SK-N-SH (cell line): Measurements from ENCODE around the gene WDR86. TPM values are rescaled to one million over a fixed set of nuclear protein-coding genes. Genes with fewer than 3 reads are reported as not detected.

Source experiments
- CTCF ChIA-PET: fragments of 300-600, 350-600 bp; formaldehyde crosslinking; extraction: SDS; loops from one replicate; lab custom pipeline; 2021; lab: Yijun Ruan, JAX
- POLR2A ChIA-PET: fragments of 350-600 bp; sonication (Branson Sonifier 250); formaldehyde crosslinking; extraction: SDS; loops from one replicate; lab custom pipeline; 2020; ENCODE audit warnings: antibody characterized with exemption, inconsistent platforms; lab: Yijun Ruan, JAX
- DNase-seq: peaks from one replicate; pipeline ENCODE4 v3.0.0; 2012
- H2AFZ ChIP-seq: fragments of 200-600 bp; sonication (generic); 2 replicates; pipeline ENCODE4 v1.8.1; 2016; ENCODE audit warnings: antibody characterized with exemption, mild to moderate bottlenecking, low read depth
- H3F3A ChIP-seq: fragments of 200-600 bp; sonication (generic); replicated peaks from 2 replicates; pipeline ENCODE3; 2016; ENCODE audit warnings: antibody characterized with exemption, mild to moderate bottlenecking; ENCODE audit not compliant: insufficient read depth
- H3K27ac ChIP-seq, 2 experiments: fragments of 200-500 bp in 1 of 2; fragments of 200-600 bp in 1 of 2; sonication (Bioruptor generic) in 1 of 2; sonication (generic), shearing (Covaris generic) in 1 of 2; 2 replicates each; pipeline versions ENCODE4 v1.5.1 to v1.6.1; 2014 to 2016; ENCODE audit warnings: low read depth in 2 of 2, inconsistent platforms in 1 of 2, low read length in 1 of 2, mild to moderate bottlenecking in 1 of 2, mixed read lengths in 1 of 2
- H3K27me3 ChIP-seq: fragments of 200-600 bp; sonication (generic), shearing (Covaris generic); 2 replicates; pipeline ENCODE4 v1.6.1; 2016; ENCODE audit warnings: mixed run types; ENCODE audit not compliant: insufficient read depth
- H3K36me3 ChIP-seq, 2 experiments: fragments of 200-500 bp in 1 of 2; fragments of 200-600 bp in 1 of 2; sonication (Bioruptor generic) in 1 of 2; sonication (generic) in 1 of 2; replicated peaks in 1 of 2; 2 replicates each; pipeline versions ENCODE3 to v1.5.1; 2014 to 2016; ENCODE audit warnings: low read length in 1 of 2, mild to moderate bottlenecking in 1 of 2; ENCODE audit not compliant: insufficient read depth in 2 of 2, control insufficient read depth in 1 of 2
- H3K4me1 ChIP-seq, 2 experiments: fragments of 200-500 bp in 1 of 2; fragments of 200-600 bp in 1 of 2; sonication (Bioruptor generic) in 1 of 2; sonication (generic), shearing (Covaris generic) in 1 of 2; 2 replicates each; pipeline versions ENCODE4 v1.5.1 to v1.6.1; 2014 to 2016; ENCODE audit warnings: low read depth in 1 of 2, low read length in 1 of 2, mixed run types in 1 of 2; ENCODE audit not compliant: insufficient read depth in 2 of 2, control insufficient read depth in 1 of 2
- H3K4me2 ChIP-seq: fragments of 200-600 bp; sonication (generic), shearing (Covaris generic); 2 replicates; pipeline ENCODE4 v1.6.1; 2017; ENCODE audit warnings: mixed run types
- H3K4me3 ChIP-seq, 2 experiments: fragments of 200-500 bp in 1 of 2; fragments of 200-600 bp in 1 of 2; sonication (Bioruptor generic) in 1 of 2; sonication (generic), shearing (Covaris generic) in 1 of 2; 2 replicates each; pipeline versions ENCODE4 v1.5.1 to v1.8.1; 2014 to 2016; ENCODE audit warnings: low read depth in 2 of 2, inconsistent platforms in 1 of 2, low read length in 1 of 2, mild to moderate bottlenecking in 1 of 2, mixed read lengths in 1 of 2, moderate library complexity in 1 of 2
- H3K79me2 ChIP-seq: fragments of 200-600 bp; sonication (generic); 2 replicates; pipeline ENCODE4 v1.8.1; 2017; ENCODE audit warnings: mild to moderate bottlenecking; ENCODE audit not compliant: insufficient read depth
- H3K9ac ChIP-seq: fragments of 200-600 bp; sonication (generic); 2 replicates; pipeline ENCODE4 v1.6.1; 2017; ENCODE audit warnings: mixed run types
- H3K9me2 ChIP-seq: fragments of 200-600 bp; sonication (generic); 2 replicates; pipeline ENCODE4 v1.6.1; 2017; ENCODE audit warnings: mixed run types
- H3K9me3 ChIP-seq: fragments of 200-600 bp; sonication (generic); 2 replicates; pipeline ENCODE4 v1.6.1; 2017; ENCODE audit warnings: mixed run types, mild to moderate bottlenecking, moderate library complexity
- H4K20me1 ChIP-seq: fragments of 200-600 bp; sonication (generic); 2 replicates; pipeline ENCODE4 v1.6.1; 2017; ENCODE audit warnings: mild to moderate bottlenecking, mixed run types; ENCODE audit not compliant: insufficient read depth
- EZH2phosphoT487 ChIP-seq: fragments of 200-600 bp; sonication (generic); IDR thresholded peaks from 2 replicates; pipeline ENCODE4 v1.6.1; 2017; ENCODE audit warnings: low read depth, mixed run types, mild to moderate bottlenecking, antibody characterized with exemption, moderate library complexity, borderline replicate concordance
- FOSL2 ChIP-seq: IDR thresholded peaks from 2 replicates; pipeline ENCODE4 v1.4.0; 2012; ENCODE audit warnings: low read depth, mild to moderate bottlenecking, moderate library complexity, borderline replicate concordance
- FOXJ3 ChIP-seq: sonication (generic); formaldehyde crosslinking; IDR thresholded peaks from 2 replicates; pipeline ENCODE4 v1.5.1; 2020; ENCODE audit warnings: mild to moderate bottlenecking, missing genetic modification reagents
- GABPA ChIP-seq: IDR thresholded peaks from 2 replicates; pipeline ENCODE4 v1.4.0; 2012; ENCODE audit warnings: low read depth, mild to moderate bottlenecking
- JUND ChIP-seq: IDR thresholded peaks from 2 replicates; pipeline ENCODE4 v1.4.0; 2012
- MEF2A ChIP-seq: IDR thresholded peaks from 2 replicates; pipeline ENCODE4 v1.4.0; 2012; ENCODE audit warnings: low read depth, borderline replicate concordance
- NFIC ChIP-seq: IDR thresholded peaks from 2 replicates; pipeline ENCODE4 v1.4.0; 2012; ENCODE audit warnings: borderline replicate concordance
- RAD21 ChIP-seq: IDR thresholded peaks from 2 replicates; pipeline ENCODE4 v1.6.1; 2012; ENCODE audit warnings: mild to moderate bottlenecking, low read length
- RCOR1 ChIP-seq: fragments of 150-350 bp; IDR thresholded peaks from 2 replicates; pipeline ENCODE4 v1.6.1; 2017; ENCODE audit warnings: antibody characterized with exemption, low read length
- RFX5 ChIP-seq: IDR thresholded peaks from 2 replicates; pipeline ENCODE4 v1.6.1; 2012; ENCODE audit warnings: mild to moderate bottlenecking, improper control_type of control experiment, low read length
- SMC3 ChIP-seq: IDR thresholded peaks from 2 replicates; pipeline ENCODE4 v1.6.1; 2012; ENCODE audit warnings: low read depth, low read length, improper control_type of control experiment
- TAF1 ChIP-seq: IDR thresholded peaks from 2 replicates; pipeline ENCODE4 v1.6.1; 2012; ENCODE audit warnings: low read depth, mild to moderate bottlenecking, low read length, moderate library complexity, borderline replicate concordance
- TCF12 ChIP-seq: IDR thresholded peaks from 2 replicates; pipeline ENCODE4 v1.4.0; 2012
- TEAD4 ChIP-seq: IDR thresholded peaks from 2 replicates; pipeline ENCODE4 v1.4.0; 2012; ENCODE audit warnings: mild to moderate bottlenecking, borderline replicate concordance; ENCODE audit not compliant: insufficient read depth
- YY1 ChIP-seq: IDR thresholded peaks from 2 replicates; pipeline ENCODE4 v1.4.0; 2012; ENCODE audit warnings: low read depth, mild to moderate bottlenecking
- WGBS: methylation state at CpG from one replicate; pipeline ENCODE4 v1.1.6; 2017; ENCODE audit warnings: low lambda C conversion rate; 5-methylcytosine and 5-hydroxymethylcytosine counted together
- polyA plus RNA-seq, 3 experiments: library from polyadenylated mRNA; depleted of rRNA; stranded (reverse); fragments of >200 nt; gene quantifications; 2 replicates each; pipeline ENCODE4 v1.2.3, GENCODE V29; 2012
- TF ChIP-seq, protein P1 (sequence below): fragments of 200-600 bp; sonication (generic); IDR thresholded peaks from 2 replicates; pipeline ENCODE4 v1.6.1; 2017; ENCODE audit warnings: antibody characterized with exemption, mild to moderate bottlenecking, moderate library complexity
- TF ChIP-seq, protein P2 (sequence below): fragments of 150-350 bp; IDR thresholded peaks from 2 replicates; pipeline ENCODE4 v1.6.1; 2016; ENCODE audit warnings: mild to moderate bottlenecking, low read depth, low read length
- TF ChIP-seq, protein P3 (sequence below): IDR thresholded peaks from 2 replicates; pipeline ENCODE4 v1.6.1; 2012; ENCODE audit warnings: mild to moderate bottlenecking, low read depth, low read length, moderate library complexity

The WDR86 gene
- polyA plus RNA-seq, 1 of the 3 experiments (the other 2 are of a cell fraction) = 1.0 TPM

DNA sequence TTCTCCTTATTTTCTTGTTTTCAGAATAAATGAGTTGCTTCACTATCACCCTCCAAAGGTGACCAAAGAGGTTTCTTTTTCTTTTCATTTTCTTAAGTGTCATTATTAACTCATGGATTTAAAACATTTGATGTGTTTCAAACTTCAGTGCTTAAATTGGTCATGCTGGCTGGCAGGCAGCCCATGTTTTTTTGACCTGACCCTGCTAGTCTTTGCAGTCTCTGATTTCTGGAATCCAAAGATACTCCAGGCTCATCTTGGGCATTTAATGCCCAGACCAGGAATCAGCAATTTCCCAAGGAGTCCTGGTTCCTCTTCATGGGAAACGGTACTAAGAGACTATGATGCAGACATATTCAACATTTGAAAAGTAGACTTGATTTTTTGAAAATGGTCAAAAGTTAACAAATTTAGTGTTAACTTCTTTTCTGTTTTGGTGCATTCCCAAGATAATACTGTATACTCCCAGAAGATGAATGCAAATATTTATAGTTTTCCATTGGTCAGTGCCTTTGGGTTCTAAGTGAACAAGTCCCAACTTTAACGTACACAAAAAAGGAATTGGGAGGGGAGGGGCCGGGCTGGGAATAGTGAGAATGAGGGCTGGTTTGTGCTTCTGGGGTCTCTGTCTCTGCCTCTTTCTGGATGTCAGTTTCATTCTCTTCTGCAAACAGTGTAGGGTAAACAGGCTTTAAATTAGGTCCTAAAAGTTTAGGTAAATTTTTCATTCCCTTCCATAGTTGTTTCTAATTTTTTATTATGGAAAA, 48.5 kb downstream of the WDR86 start:
- peaks cover 52 to 59% of the 10 kb centered on the region in 2 experiments for H3K36me3 ChIP-seq
- ChIA-PET POLR2A (no interaction called here), CTCF (interaction anchor here (0.7 to 6.2 kb wide), 6 partner anchors 10 to 398 kb away, joined by 3 to 65 read pairs (median 10); no protein-coding TSS in a partner anchor)
- no peak overlapping the region for H3K4me3 ChIP-seq
- no peaks in the 10 kb centered on the region for H4K20me1 ChIP-seq
- TF ChIP-seq RAD21 (no peak), RFX5 (no peak), FOSL2 (no peak), TCF12 (no peak), SMC3 (no peak), FOXJ3 (CRISPR knock-in tag) (no peak), JUND (no peak), EZH2phosphoT487 (no peak), TAF1 (no peak), TEAD4 (no peak), GABPA (no peak), NFIC (no peak), MEF2A (no peak), RCOR1 (no peak), YY1 (no peak)
- TF ChIP-seq, protein P1, sequence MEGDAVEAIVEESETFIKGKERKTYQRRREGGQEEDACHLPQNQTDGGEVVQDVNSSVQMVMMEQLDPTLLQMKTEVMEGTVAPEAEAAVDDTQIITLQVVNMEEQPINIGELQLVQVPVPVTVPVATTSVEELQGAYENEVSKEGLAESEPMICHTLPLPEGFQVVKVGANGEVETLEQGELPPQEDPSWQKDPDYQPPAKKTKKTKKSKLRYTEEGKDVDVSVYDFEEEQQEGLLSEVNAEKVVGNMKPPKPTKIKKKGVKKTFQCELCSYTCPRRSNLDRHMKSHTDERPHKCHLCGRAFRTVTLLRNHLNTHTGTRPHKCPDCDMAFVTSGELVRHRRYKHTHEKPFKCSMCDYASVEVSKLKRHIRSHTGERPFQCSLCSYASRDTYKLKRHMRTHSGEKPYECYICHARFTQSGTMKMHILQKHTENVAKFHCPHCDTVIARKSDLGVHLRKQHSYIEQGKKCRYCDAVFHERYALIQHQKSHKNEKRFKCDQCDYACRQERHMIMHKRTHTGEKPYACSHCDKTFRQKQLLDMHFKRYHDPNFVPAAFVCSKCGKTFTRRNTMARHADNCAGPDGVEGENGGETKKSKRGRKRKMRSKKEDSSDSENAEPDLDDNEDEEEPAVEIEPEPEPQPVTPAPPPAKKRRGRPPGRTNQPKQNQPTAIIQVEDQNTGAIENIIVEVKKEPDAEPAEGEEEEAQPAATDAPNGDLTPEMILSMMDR = no peak
- TF ChIP-seq, protein P2, sequence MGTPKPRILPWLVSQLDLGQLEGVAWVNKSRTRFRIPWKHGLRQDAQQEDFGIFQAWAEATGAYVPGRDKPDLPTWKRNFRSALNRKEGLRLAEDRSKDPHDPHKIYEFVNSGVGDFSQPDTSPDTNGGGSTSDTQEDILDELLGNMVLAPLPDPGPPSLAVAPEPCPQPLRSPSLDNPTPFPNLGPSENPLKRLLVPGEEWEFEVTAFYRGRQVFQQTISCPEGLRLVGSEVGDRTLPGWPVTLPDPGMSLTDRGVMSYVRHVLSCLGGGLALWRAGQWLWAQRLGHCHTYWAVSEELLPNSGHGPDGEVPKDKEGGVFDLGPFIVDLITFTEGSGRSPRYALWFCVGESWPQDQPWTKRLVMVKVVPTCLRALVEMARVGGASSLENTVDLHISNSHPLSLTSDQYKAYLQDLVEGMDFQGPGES = no peak
- TF ChIP-seq, protein P3, sequence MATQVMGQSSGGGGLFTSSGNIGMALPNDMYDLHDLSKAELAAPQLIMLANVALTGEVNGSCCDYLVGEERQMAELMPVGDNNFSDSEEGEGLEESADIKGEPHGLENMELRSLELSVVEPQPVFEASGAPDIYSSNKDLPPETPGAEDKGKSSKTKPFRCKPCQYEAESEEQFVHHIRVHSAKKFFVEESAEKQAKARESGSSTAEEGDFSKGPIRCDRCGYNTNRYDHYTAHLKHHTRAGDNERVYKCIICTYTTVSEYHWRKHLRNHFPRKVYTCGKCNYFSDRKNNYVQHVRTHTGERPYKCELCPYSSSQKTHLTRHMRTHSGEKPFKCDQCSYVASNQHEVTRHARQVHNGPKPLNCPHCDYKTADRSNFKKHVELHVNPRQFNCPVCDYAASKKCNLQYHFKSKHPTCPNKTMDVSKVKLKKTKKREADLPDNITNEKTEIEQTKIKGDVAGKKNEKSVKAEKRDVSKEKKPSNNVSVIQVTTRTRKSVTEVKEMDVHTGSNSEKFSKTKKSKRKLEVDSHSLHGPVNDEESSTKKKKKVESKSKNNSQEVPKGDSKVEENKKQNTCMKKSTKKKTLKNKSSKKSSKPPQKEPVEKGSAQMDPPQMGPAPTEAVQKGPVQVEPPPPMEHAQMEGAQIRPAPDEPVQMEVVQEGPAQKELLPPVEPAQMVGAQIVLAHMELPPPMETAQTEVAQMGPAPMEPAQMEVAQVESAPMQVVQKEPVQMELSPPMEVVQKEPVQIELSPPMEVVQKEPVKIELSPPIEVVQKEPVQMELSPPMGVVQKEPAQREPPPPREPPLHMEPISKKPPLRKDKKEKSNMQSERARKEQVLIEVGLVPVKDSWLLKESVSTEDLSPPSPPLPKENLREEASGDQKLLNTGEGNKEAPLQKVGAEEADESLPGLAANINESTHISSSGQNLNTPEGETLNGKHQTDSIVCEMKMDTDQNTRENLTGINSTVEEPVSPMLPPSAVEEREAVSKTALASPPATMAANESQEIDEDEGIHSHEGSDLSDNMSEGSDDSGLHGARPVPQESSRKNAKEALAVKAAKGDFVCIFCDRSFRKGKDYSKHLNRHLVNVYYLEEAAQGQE = no peak
- H3K9ac ChIP-seq = no peak overlapping the region
- no peak overlapping the region for H3K4me2 ChIP-seq
- no peak overlapping the region for H2AFZ ChIP-seq
- WGBS = 95% methylated on average over 3 of the region's 3 CpGs
- H3F3A ChIP-seq = peaks cover 9% of the 10 kb centered on the region
- H3K4me1 ChIP-seq = no peaks in the 10 kb centered on the region; a peak in 1 of 4 replicates
- no peaks in the 10 kb centered on the region for H3K79me2 ChIP-seq
- no peaks in the 10 kb centered on the region for H3K27me3 ChIP-seq
- no peaks in the 10 kb centered on the region for H3K9me2 ChIP-seq
- H3K27ac ChIP-seq = no peak overlapping the region
- DNase-seq = no peak
- peaks cover 7% of the 10 kb centered on the region; the same call in 1 of the 2 replicates for H3K9me3 ChIP-seq
